HL-60/S4 treated with retinoic acid at 250 ng/mL for 4 days and 3 days (cell line): Measurements from ENCODE around the gene OTUD7B.

Experiments used
- in situ Hi-C: fragments of 300-500 bp; cut with MboI; formaldehyde crosslinking; loops from 2 replicates; pipeline ENCODE4 v1.7.0; 2022; ENCODE audit warnings: low sequenced_read_pairs

The OTUD7B gene

GRCh38 chr1:149925345-149925744, 85.2 kb downstream of the OTUD7B start:
- in situ Hi-C loops: no loop called here

- in situ Hi-C loops: no loop called here
Measured at GRCh38 chr1:149923626-149924025, 86.9 kb downstream of the OTUD7B start.

GRCh38 chr1:149917571-149918144, 92.9 kb downstream of the OTUD7B start, which contains the start of gene SV2A:
Gene SV2A (minus strand): TSS chr1:149917844. CDS start chr1:149913840, 4,004 bp downstream.
- in situ Hi-C loops: no loop called here

- in situ Hi-C loops: no loop called here
Measured at GRCh38 chr1:149916898-149917252, 93.7 kb downstream of the OTUD7B start.

GRCh38 chr1:149916193-149916897, 94.2 kb downstream of the OTUD7B start:
- in situ Hi-C loops: no loop called here

- in situ Hi-C loops: no loop called here
Measured at GRCh38 chr1:149915429-149916192, 94.9 kb downstream of the OTUD7B start.

- in situ Hi-C loops: no loop called here
Measured at GRCh38 chr1:149914545-149914944, 96.0 kb downstream of the OTUD7B start.

DNA sequence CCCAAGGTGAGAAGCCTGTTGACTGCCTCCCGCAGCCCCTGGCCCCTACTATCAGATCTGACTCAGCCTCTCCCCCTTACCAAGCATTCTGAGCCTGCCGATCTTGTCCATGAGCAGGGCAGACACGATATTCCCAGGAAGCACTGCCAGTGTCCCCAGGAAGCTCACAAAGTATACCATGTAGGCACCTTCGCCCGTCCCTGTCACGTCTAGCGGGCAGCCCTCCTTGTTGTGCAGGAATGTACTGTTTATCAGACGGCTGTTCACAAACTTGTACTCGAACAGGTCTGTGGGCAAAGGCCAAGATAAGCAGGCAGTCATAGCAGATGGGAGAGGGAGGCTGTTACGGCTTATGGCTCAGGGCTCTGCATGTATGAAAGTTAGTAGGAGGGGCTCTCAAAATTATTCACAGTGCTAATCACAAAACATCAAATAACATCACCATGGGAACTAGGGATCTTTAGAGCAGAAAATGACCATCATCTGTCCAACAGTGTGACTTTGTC, 103.9 kb downstream of the OTUD7B start:
- in situ Hi-C loops: loop anchor here (10.0 kb wide), 1 partner anchor 288 kb away; no protein-coding TSS in a partner anchor

DNA sequence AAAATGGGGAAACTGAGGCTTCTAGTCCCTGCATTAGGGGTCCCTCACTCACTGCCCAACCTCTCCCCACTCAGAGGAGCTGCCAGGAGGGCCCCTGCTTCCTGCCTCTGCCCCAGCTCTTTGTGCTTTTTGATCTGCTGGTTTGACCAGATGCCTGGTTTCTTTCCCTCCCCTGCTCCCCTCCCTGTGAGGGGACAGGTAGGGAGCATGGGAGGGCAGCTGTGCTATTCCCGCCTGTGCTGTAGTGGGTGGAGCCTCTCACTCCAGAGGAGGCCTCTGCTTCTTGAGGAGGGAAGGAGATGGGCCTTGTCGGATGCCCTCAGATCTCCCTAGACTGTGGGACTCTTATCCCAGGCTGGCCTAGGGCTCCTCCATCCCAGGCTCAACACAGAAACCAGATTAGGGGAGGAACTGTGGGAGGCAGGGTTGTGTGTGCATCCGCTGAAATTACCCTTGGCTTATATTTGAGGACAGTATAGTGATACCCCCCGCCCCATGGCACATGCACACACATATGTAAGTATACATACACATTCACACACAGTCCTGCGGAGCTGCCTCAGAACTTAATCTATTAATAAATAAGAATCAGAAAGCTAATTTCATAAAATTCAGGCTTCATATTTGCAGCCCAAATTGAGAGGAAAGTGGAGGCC, 106.6 kb downstream of the OTUD7B start:
- in situ Hi-C loops: loop anchor here (10.0 kb wide), 1 partner anchor 291 kb away; no protein-coding TSS in a partner anchor

DNA sequence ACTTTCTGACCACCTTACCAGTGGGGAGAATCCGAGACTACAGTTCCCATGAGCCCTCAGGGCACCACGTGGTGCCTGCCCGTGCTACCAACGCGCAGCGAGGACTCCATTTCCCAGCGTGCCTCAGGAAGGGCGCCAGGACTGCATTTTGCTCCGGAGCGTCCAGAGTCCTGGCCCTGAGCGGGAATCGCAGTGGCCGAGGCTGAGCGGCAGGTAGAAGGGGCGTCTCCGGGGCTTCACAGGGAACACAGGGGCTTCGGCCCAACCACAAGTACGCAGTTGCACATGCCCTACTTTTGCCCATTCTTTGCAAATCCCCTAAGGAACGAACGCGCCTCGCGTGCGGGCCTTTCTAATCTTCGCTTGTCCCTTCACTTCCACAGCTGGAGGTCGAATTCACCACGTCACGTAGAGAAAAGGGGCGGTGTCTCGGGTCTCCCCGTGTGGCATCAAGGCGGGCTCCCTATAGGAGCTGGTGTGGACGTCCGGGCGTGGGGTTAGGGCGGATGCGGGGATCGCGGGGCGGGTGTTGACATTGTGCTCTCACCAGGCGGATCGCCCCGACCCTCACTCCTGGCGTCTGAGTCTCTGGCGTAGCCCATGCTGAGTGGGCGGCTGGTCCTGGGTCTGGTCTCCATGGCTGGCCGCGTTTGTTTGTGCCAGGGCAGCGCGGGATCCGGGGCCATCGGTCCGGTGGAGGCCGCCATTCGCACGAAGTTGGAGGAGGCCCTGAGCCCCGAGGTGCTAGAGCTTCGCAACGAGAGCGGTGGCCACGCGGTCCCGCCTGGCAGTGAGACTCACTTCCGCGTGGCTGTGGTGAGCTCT, 110.9 kb downstream of the OTUD7B start, which contains the start of gene BOLA1:
Gene BOLA1 (plus strand): TSS at position 109 of the 825 bp plus-strand sequence. CDS start 492 bp downstream, at position 601.
- in situ Hi-C loops: loop anchor here (10.0 kb wide), 1 partner anchor 295 kb away; no protein-coding TSS in a partner anchor

DNA sequence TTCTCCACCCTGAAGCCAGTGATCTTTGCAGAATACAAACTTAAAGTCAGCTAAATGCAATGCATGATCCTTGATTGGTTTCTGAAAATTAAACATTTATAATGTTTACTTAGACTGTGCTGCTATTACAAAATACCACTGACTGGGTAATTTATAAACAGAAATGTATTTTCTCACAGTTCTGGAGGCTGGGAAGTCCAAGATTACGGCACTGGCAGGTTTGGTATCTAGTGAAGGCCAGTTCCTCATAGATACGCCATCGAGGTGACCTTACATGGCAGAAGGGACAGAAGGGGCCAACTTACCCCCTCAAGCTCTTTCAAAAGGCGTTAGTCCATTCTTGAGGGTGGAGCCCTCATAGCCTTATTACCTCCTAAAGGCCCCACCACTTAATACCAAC, 114.0 kb downstream of the OTUD7B start:
- in situ Hi-C loops: no loop called here

- in situ Hi-C loops: no loop called here
Measured at GRCh38 chr1:149888999-149889289, 121.6 kb downstream of the OTUD7B start.

- in situ Hi-C loops: no loop called here
Measured at GRCh38 chr1:149888247-149888998, 122.1 kb downstream of the OTUD7B start.
